Measurements from ENCODE around the gene FBXO4.

- TF ChIP-seq GATA2 (IDR thresholded peaks at IDR 0.05; ENCODE audit: low read depth, low read length) (no peak), GATA3 (IDR thresholded peaks at IDR 0.05; ENCODE audit: low read depth, low read length) (no peak)
These were observed 41.1 kb upstream of the FBXO4 start for GRCh38 chr5:41883936-41884335.
